ENCODE measurements around the gene M6PR. TPM values are rescaled to one million over a fixed set of nuclear protein-coding genes. Genes with fewer than 3 reads are reported as not detected.

Gene M6PR
- total and polyA plus RNA-seq, 2 of the 8 experiments (the other 6 are each of a cell fraction or from before 2014, with no cell fraction given), result 106 to 122 TPM

- TF ChIP-seq EZH2 (IDR thresholded peaks at IDR 0.05; ENCODE audit: low read depth, low read length, severe bottlenecking), result no peak
- no peak for TF ChIP-seq RAD21 (IDR thresholded peaks at IDR 0.05 in 1 of 2, conservative IDR thresholded peaks at IDR 0.05 in 1 of 2; ENCODE audit: low read depth in 2 of 2, low read length in 2 of 2)
- TF ChIP-seq SIN3A (conservative IDR thresholded peaks at IDR 0.05 in 1 of 2, IDR thresholded peaks at IDR 0.05 in 1 of 2; ENCODE audit: low read depth in 1 of 2, low read length in 2 of 2), result no peak
Measured at GRCh38 chr12:8947737-8948136, 1.7 kb downstream of the M6PR start (continued).

Data from H1 (cell line).